Uterus (tissue), 4 donors: Measurements from ENCODE around the gene COL23A1. TPM values are rescaled to one million over a fixed set of nuclear protein-coding genes. Genes with fewer than 3 reads are reported as not detected.
"Not testable (repeated sequence)": the region's sequence is repeated elsewhere in the genome, so short reads cannot be mapped to it uniquely, and the experiment has no call there.

Experiments
- DNase-seq, 2 donors: peaks; one replicate each; pipeline ENCODE4 v3.0.0-alpha.2; 2019 to 2020
- H3K27ac ChIP-seq, 2 donors: fragments of 200-600 bp; sonication (generic); 1 replicate in 1 of 2; 2 replicates in 1 of 2; pipeline ENCODE4 v1.5.1; 2016 to 2018
- H3K27me3 ChIP-seq, 2 donors: fragments of 200-600 bp; sonication (generic); one replicate each; pipeline ENCODE4 v1.5.1; 2018 to 2019; ENCODE audit warnings: control low read depth in 1 of 2
- H3K36me3 ChIP-seq, 2 donors: fragments of 200-600 bp; sonication (generic); one replicate each; pipeline ENCODE4 v1.5.1; 2019; ENCODE audit warnings: control low read depth in 1 of 2
- H3K4me1 ChIP-seq, 2 donors: fragments of 200-600 bp; sonication (generic); one replicate each; pipeline ENCODE4 v1.5.1; 2018 to 2019; ENCODE audit warnings: control low read depth in 1 of 2
- H3K4me3 ChIP-seq, 2 donors: fragments of 200-600 bp; sonication (generic); 1 replicate in 1 of 2; 2 replicates in 1 of 2; pipeline ENCODE4 v1.5.1; 2018 to 2019; ENCODE audit warnings: mild to moderate bottlenecking in 1 of 2
- H3K9me3 ChIP-seq, 2 donors: fragments of 200-600 bp; sonication (generic); one replicate each; pipeline ENCODE4 v1.5.1; 2019; ENCODE audit warnings: control low read depth in 1 of 2
- POLR2A ChIP-seq, 2 donors: fragments of 450-650 bp; IDR thresholded peaks; one replicate each; pipeline ENCODE4 v1.6.1; 2016; ENCODE audit warnings: antibody characterized with exemption in 2 of 2, mild to moderate bottlenecking in 1 of 2, moderate library complexity in 1 of 2
- intact Hi-C: fragments of 100-400 bp; cut with DNase I; formaldehyde crosslinking; loops from one replicate; pipeline ENCODE4 v1.15.1; 2023; ENCODE audit warnings: low total_unique reads
- total RNA-seq, 4 donors: library from RNA; depleted of rRNA in 3 of 4; stranded (reverse); fragments of >200 nt in 3 of 4; gene quantifications; one replicate each; pipeline versions ENCODE4 v1.1.0 to v1.2.4, GENCODE V29; 2014 to 2023
- TF ChIP-seq, protein P1 (sequence below), 4 experiments: fragments of 200-600 bp in 2 of 4; fragments of 450-650 bp in 2 of 4; sonication (generic) in 2 of 4; IDR thresholded peaks; one replicate each; pipeline ENCODE4 v1.5.1; 2016 to 2019; ENCODE audit warnings: antibody characterized with exemption in 4 of 4, mild to moderate bottlenecking in 2 of 4, moderate library complexity in 1 of 4
- donor health status: DM: yes; HTN: yes; CAD: no.

COL23A1 gene
- total RNA-seq, 4 donors from 2014 or later, result 0.85 to 7.6 (median 2.0) TPM; not detected in 1

DNA sequence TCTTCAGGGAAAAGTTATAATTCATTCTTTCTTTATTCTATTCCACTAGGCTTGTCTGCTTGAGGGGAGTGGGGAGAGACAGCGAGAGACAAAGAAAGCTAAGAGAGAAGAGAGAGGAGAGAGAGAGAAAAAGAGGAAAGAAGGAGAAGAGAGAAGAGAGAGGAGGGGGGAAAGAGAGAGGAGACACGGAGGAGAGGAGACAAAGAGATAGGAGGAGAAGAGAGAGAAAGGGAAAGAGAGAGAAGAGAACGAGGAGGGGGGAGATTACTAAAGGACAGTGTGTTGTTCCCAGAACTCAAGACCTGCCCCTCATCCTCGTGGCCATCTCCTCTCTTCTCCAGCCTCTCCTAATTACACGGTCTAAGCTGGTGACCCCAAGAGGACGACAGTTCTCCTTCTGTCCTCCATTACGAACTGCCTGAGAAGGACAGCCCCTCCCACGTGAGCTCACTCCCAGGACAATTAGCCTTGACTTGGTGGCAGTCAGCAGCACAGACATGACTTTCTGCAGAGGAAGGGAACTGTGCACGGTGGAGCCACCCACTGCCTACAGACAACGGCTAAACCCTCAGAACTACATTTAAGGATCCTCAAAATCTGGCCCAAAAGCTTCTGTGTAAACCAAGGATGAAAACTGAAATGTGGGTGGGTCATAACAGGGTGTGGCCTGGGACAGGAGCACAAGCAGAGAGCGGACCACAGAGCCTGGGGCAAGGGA is 99.1 kb downstream of the COL23A1 start:
- no peak overlapping the region for H3K4me3 ChIP-seq
- peaks cover 0 to 5% of the 10 kb centered on the region in 2 donors for H3K27me3 ChIP-seq
- H3K9me3 ChIP-seq, result no peaks in the 10 kb centered on the region
- no peaks in the 10 kb centered on the region for H3K4me1 ChIP-seq
- no peak overlapping the region for H3K27ac ChIP-seq
- TF ChIP-seq, protein P1, sequence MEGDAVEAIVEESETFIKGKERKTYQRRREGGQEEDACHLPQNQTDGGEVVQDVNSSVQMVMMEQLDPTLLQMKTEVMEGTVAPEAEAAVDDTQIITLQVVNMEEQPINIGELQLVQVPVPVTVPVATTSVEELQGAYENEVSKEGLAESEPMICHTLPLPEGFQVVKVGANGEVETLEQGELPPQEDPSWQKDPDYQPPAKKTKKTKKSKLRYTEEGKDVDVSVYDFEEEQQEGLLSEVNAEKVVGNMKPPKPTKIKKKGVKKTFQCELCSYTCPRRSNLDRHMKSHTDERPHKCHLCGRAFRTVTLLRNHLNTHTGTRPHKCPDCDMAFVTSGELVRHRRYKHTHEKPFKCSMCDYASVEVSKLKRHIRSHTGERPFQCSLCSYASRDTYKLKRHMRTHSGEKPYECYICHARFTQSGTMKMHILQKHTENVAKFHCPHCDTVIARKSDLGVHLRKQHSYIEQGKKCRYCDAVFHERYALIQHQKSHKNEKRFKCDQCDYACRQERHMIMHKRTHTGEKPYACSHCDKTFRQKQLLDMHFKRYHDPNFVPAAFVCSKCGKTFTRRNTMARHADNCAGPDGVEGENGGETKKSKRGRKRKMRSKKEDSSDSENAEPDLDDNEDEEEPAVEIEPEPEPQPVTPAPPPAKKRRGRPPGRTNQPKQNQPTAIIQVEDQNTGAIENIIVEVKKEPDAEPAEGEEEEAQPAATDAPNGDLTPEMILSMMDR (IDR thresholded peaks at IDR 0.05), result no peak
- TF ChIP-seq POLR2A (IDR thresholded peaks at IDR 0.05), result no peak
- intact Hi-C loops, result no loop called here
- no peaks in the 10 kb centered on the region for H3K36me3 ChIP-seq
- DNase-seq, result no peak

DNA sequence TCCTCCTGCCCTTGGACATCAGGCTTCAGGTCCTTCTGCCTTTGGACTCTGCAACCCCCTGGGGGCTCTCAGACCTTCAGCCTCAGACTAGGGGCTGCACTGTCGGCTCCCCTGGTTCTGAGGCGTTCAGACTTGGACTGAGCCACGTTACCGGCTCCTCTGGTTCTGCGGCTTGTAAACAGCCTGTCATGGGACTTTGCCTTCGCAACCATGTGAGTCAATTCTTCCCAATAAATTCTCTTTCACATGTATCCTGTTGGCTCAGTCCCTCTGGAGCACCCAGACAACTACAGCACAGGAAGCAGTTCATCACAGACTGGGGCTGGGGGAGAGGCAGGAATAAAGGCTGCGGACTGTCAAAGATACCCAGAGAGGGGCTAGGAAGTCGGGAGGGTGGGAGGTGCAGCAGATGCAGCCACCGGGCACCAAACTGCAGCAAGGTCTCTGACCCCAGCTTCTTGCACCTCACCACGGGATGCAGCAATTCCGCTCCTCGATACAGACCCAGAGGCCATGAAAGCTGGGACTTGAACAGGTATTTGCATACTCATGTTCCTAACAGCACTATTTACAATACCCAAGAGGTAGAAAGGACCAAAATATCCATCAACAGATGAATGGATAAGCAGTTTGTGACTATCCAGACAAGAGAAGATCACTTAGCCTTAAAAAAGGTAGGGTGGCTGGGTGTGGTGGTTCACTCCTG is 100.8 kb downstream of the COL23A1 start:
- H3K27me3 ChIP-seq, result peaks cover 0 to 5% of the 10 kb centered on the region in 2 donors
- intact Hi-C loops, result no loop called here
- no peaks in the 10 kb centered on the region for H3K36me3 ChIP-seq
- H3K4me3 ChIP-seq, result no peak overlapping the region
- H3K27ac ChIP-seq, result no peak overlapping the region
- H3K4me1 ChIP-seq, result no peaks in the 10 kb centered on the region
- DNase-seq, result no peak
- no peak for TF ChIP-seq POLR2A (IDR thresholded peaks at IDR 0.05)
- TF ChIP-seq, protein P1 (IDR thresholded peaks at IDR 0.05), result no peak
- no peaks in the 10 kb centered on the region for H3K9me3 ChIP-seq

GRCh38 chr5:178488696-178489095 is 101.5 kb downstream of the COL23A1 start:
- no peak overlapping the region for H3K27ac ChIP-seq
- intact Hi-C loops, result no loop called here
- H3K9me3 ChIP-seq, result no peaks in the 10 kb centered on the region

GRCh38 chr5:178487911-178488600 is 102.1 kb downstream of the COL23A1 start:
- Histone ChIP-seq H3K4me1 (no peaks in the 10 kb centered on the region), H3K9me3 (no peaks in the 10 kb centered on the region), H3K27me3 (peaks cover 0 to 5% of the 10 kb centered on the region in 2 donors), H3K27ac (no peak overlapping the region), H3K4me3 (no peak overlapping the region), H3K36me3 (no peaks in the 10 kb centered on the region)
- intact Hi-C loops, result no loop called here
- no peak for DNase-seq
- TF ChIP-seq POLR2A (IDR thresholded peaks at IDR 0.05), result no peak
- TF ChIP-seq, protein P1 (IDR thresholded peaks at IDR 0.05), result no peak

More at GRCh38 chr5:178488696-178489095, 101.5 kb downstream of the COL23A1 start:
- TF ChIP-seq POLR2A (IDR thresholded peaks at IDR 0.05), result no peak
- TF ChIP-seq, protein P1 (IDR thresholded peaks at IDR 0.05), result no peak
- no peak overlapping the region for H3K4me3 ChIP-seq
- no peak for DNase-seq
- no peaks in the 10 kb centered on the region for H3K36me3 ChIP-seq
- H3K4me1 ChIP-seq, result no peaks in the 10 kb centered on the region
- H3K27me3 ChIP-seq, result peaks cover 0 to 5% of the 10 kb centered on the region in 2 donors

GRCh38 chr5:178486878-178487512 is 103.2 kb downstream of the COL23A1 start:
- H3K4me1 ChIP-seq, DNase-seq, H3K9me3 ChIP-seq, H3K36me3 ChIP-seq, intact Hi-C loops, H3K4me3 ChIP-seq, H3K27ac ChIP-seq, H3K27me3 ChIP-seq: not testable (repeated sequence)
